Naive thymus-derived CD4-positive, alpha-beta T cell (primary cell): ENCODE measurements around the gene MSH6. TPM values are rescaled to one million over a fixed set of nuclear protein-coding genes. Genes with fewer than 3 reads are reported as not detected.

ENCODE experiments used
- ATAC-seq: fragments of 150-1000 bp; cut with Tn5 transposase; 2 replicates; pipeline ENCODE4 v1.10.0; 2021; ENCODE audit warnings: mild to moderate bottlenecking, moderate library complexity
- CTCF ChIA-PET: fragments of 350-600 bp; sonication (Branson Sonifier 250); formaldehyde crosslinking; loops from one replicate; lab custom pipeline; 2021; ENCODE audit warnings: antibody characterized with exemption; lab: Charles Lee
- POLR2A ChIA-PET: fragments of 350-600 bp; sonication (Branson Sonifier 250); formaldehyde crosslinking; loops from one replicate; lab custom pipeline; 2021; ENCODE audit warnings: antibody characterized with exemption, inconsistent platforms; lab: Charles Lee
- DNase-seq, 9 donors: peaks; one replicate each; pipeline versions ENCODE4 v3.0.0 to v3.0.0-alpha.2; 2020 to 2022; ENCODE audit warnings: mixed read lengths in 1 of 9
- H3K27ac ChIP-seq: one replicate; pipeline ENCODE4 v1.7.0; 2013; ENCODE audit warnings: mild to moderate bottlenecking, low read depth, low read length, moderate library complexity
- H3K27me3 ChIP-seq, 2 donors: one replicate each; pipeline ENCODE4 v1.7.0; 2013; ENCODE audit warnings: low read length in 2 of 2, mild to moderate bottlenecking in 2 of 2, moderate library complexity in 2 of 2; ENCODE audit not compliant: control insufficient read depth in 2 of 2, insufficient read depth in 2 of 2
- H3K36me3 ChIP-seq, 3 experiments: 1 replicate in 2 of 3; 2 replicates in 1 of 3; pipeline ENCODE4 v1.7.0; 2013; ENCODE audit warnings: low read length in 3 of 3, mild to moderate bottlenecking in 3 of 3, moderate library complexity in 1 of 3; ENCODE audit not compliant: insufficient read depth in 3 of 3, control insufficient read depth in 2 of 3
- H3K4me1 ChIP-seq, 2 donors: one replicate each; pipeline ENCODE4 v1.7.0; 2013; ENCODE audit warnings: low read length in 2 of 2, mild to moderate bottlenecking in 2 of 2, moderate library complexity in 1 of 2; ENCODE audit not compliant: control insufficient read depth in 2 of 2, insufficient read depth in 2 of 2
- H3K4me3 ChIP-seq: 2 replicates; pipeline ENCODE4 v1.7.0; 2013; ENCODE audit warnings: mild to moderate bottlenecking, low read length
- H3K9me3 ChIP-seq, 3 experiments: 1 replicate in 2 of 3; 2 replicates in 1 of 3; pipeline ENCODE4 v1.7.0; 2013; ENCODE audit warnings: low read length in 3 of 3; ENCODE audit not compliant: control insufficient read depth in 2 of 3
- H3K27ac Mint-ChIP-seq, 9 donors: one replicate each; pipeline ENCODE4 v1.8.0; 2020 to 2022; ENCODE audit warnings: mixed read lengths in 9 of 9, mild to moderate bottlenecking in 8 of 9, moderate library complexity in 5 of 9, inconsistent platforms in 2 of 9
- H3K27me3 Mint-ChIP-seq, 5 donors: one replicate each; pipeline ENCODE4 v1.8.0; 2021 to 2022; ENCODE audit warnings: mixed read lengths in 5 of 5, mild to moderate bottlenecking in 1 of 5
- H3K36me3 Mint-ChIP-seq, 5 donors: one replicate each; pipeline ENCODE4 v1.8.0; 2020 to 2022; ENCODE audit warnings: mixed read lengths in 5 of 5, mild to moderate bottlenecking in 3 of 5, inconsistent platforms in 1 of 5
- H3K4me1 Mint-ChIP-seq, 7 donors: one replicate each; pipeline ENCODE4 v1.8.0; 2020 to 2022; ENCODE audit warnings: mixed read lengths in 7 of 7, mild to moderate bottlenecking in 3 of 7, inconsistent platforms in 1 of 7
- H3K4me3 Mint-ChIP-seq, 10 donors: one replicate each; pipeline ENCODE4 v1.8.0; 2020 to 2022; ENCODE audit warnings: mild to moderate bottlenecking in 10 of 10, mixed read lengths in 10 of 10, moderate library complexity in 6 of 10, inconsistent platforms in 2 of 10
- H3K9me3 Mint-ChIP-seq, 11 donors: one replicate each; pipeline ENCODE4 v1.8.0; 2020 to 2022; ENCODE audit warnings: mixed read lengths in 11 of 11, mild to moderate bottlenecking in 4 of 11, inconsistent platforms in 1 of 11, moderate library complexity in 1 of 11
- intact Hi-C, 2 donors: fragments of 100-400 bp; cut with micrococcal nuclease; formaldehyde crosslinking; loops; one replicate each; pipeline ENCODE4 v1.15.1; 2023
- polyA plus RNA-seq, 2 donors: library from polyadenylated mRNA; unstranded; fragments of 300-500 nt; fragmentation: Illumina TruSeq; gene quantifications; one replicate each; pipeline ENCODE4 v1.2.3, GENCODE V29; 2021
- total RNA-seq, 6 experiments: library from RNA in 5 of 6; stranded (reverse) in 5 of 6; gene quantifications; 1 replicate in 5 of 6; 2 replicates in 1 of 6; pipeline ENCODE4 v1.2.3 and lab custom pipeline; 2021 to 2026

The MSH6 gene
- total and polyA plus RNA-seq, 7 experiments from 2014 or later, result 20.5 to 82.3 (median 41.6) TPM

- peaks cover 23 to 73% (median 40%) of the 10 kb centered on the region in 5 donors for H3K36me3 Mint-ChIP-seq
- peaks cover 0 to 14% (median 5%) of the 10 kb centered on the region in 7 donors for H3K4me1 Mint-ChIP-seq
- H3K9me3 Mint-ChIP-seq, result peaks cover 0 to 16% (median 2%) of the 10 kb centered on the region in 11 donors
- Histone ChIP-seq H3K4me1 (no peaks in the 10 kb centered on the region), H3K27ac (no peak overlapping the region), H3K27me3 (no peaks in the 10 kb centered on the region), H3K36me3 (peaks cover 25 to 62% (median 47%) of the 10 kb centered on the region in 3 experiments), H3K9me3 (peaks cover 0 to 5% (median 4%) of the 10 kb centered on the region in 3 experiments), H3K4me3 (no peak overlapping the region)
- H3K27ac Mint-ChIP-seq, result peak overlapping the region in 7 of 9 donors; percentile 1 to 59 (median 26)
- no peak for DNase-seq
- POLR2A ChIA-PET, result no interaction called here
- intact Hi-C loops, result no loop called here
- H3K4me3 Mint-ChIP-seq, result no peak overlapping the region
- no peaks in the 10 kb centered on the region for H3K27me3 Mint-ChIP-seq
- no peak for ATAC-seq
- CTCF ChIA-PET, result no interaction called here
Measured at GRCh38 chr2:47808614-47809013, 25.7 kb downstream of the MSH6 start.

GRCh38 chr2:47809903-47810302 lies 27.0 kb downstream of the MSH6 start:
- H3K4me3 Mint-ChIP-seq, result no peak overlapping the region
- peaks cover 22 to 54% (median 37%) of the 10 kb centered on the region in 3 experiments for H3K36me3 ChIP-seq
- no peaks in the 10 kb centered on the region for H3K9me3 ChIP-seq
- no peak overlapping the region for H3K27ac ChIP-seq
- ATAC-seq (no peak), DNase-seq (no peak)
- H3K27me3 Mint-ChIP-seq, result no peaks in the 10 kb centered on the region
- peaks cover 0 to 4% (median 0%) of the 10 kb centered on the region in 11 donors for H3K9me3 Mint-ChIP-seq
- peak overlapping the region in 3 of 9 donors; percentile 9 to 23 (median 21) for H3K27ac Mint-ChIP-seq
- peaks cover 0 to 14% (median 7%) of the 10 kb centered on the region in 7 donors for H3K4me1 Mint-ChIP-seq
- intact Hi-C loops, result no loop called here
- H3K4me3 ChIP-seq, result no peak overlapping the region
- no peaks in the 10 kb centered on the region for H3K4me1 ChIP-seq
- ChIA-PET CTCF (interaction anchor here (0.6 kb wide), 1 partner anchor 1378 kb away, joined by 3 read pairs; no protein-coding TSS in a partner anchor), POLR2A (no interaction called here)
- no peaks in the 10 kb centered on the region for H3K27me3 ChIP-seq
- H3K36me3 Mint-ChIP-seq, result peaks cover 18 to 70% (median 34%) of the 10 kb centered on the region in 5 donors

GRCh38 chr2:47810850-47811249 lies 27.9 kb downstream of the MSH6 start:
- no peaks in the 10 kb centered on the region for H3K9me3 ChIP-seq
- H3K9me3 Mint-ChIP-seq, result no peaks in the 10 kb centered on the region
- ATAC-seq, result no peak
- H3K27me3 Mint-ChIP-seq, result no peaks in the 10 kb centered on the region
- no peak overlapping the region for H3K4me3 ChIP-seq
- peaks cover 19 to 66% (median 33%) of the 10 kb centered on the region in 5 donors for H3K36me3 Mint-ChIP-seq
- DNase-seq, result no peak
- peaks cover 21 to 54% (median 36%) of the 10 kb centered on the region in 3 experiments for H3K36me3 ChIP-seq
- intact Hi-C loops, result no loop called here
- H3K27ac Mint-ChIP-seq, result peak overlapping the region; percentile 2 to 78 (median 50)
- no peaks in the 10 kb centered on the region for H3K27me3 ChIP-seq
- ChIA-PET CTCF (no interaction called here), POLR2A (no interaction called here)
- no peak overlapping the region for H3K27ac ChIP-seq
- H3K4me3 Mint-ChIP-seq, result no peak overlapping the region
- no peaks in the 10 kb centered on the region for H3K4me1 ChIP-seq
- peaks cover 0 to 14% (median 7%) of the 10 kb centered on the region in 7 donors for H3K4me1 Mint-ChIP-seq

GRCh38 chr2:47811668-47812067 lies 28.7 kb downstream of the MSH6 start:
- Mint-ChIP-seq H3K36me3 (peaks cover 15 to 63% (median 33%) of the 10 kb centered on the region in 5 donors), H3K27ac (peak overlapping the region in 8 of 9 donors; percentile 28 to 78 (median 51)), H3K4me1 (peaks cover 0 to 14% (median 7%) of the 10 kb centered on the region in 7 donors), H3K9me3 (no peaks in the 10 kb centered on the region), H3K27me3 (no peaks in the 10 kb centered on the region), H3K4me3 (no peak overlapping the region)
- ATAC-seq (no peak), DNase-seq (no peak)
- no peaks in the 10 kb centered on the region for H3K9me3 ChIP-seq
- no peak overlapping the region for H3K27ac ChIP-seq
- ChIA-PET CTCF (no interaction called here), POLR2A (no interaction called here)
- no peaks in the 10 kb centered on the region for H3K4me1 ChIP-seq
- H3K27me3 ChIP-seq, result no peaks in the 10 kb centered on the region
- intact Hi-C loops, result no loop called here
- H3K36me3 ChIP-seq, result peaks cover 17 to 55% (median 30%) of the 10 kb centered on the region in 3 experiments
- H3K4me3 ChIP-seq, result no peak overlapping the region

- CTCF ChIA-PET, result no interaction called here
- H3K27ac Mint-ChIP-seq, result peak overlapping the region in 1 of 9 donors; percentile 71
- peaks cover 0 to 14% (median 5%) of the 10 kb centered on the region in 7 donors for H3K4me1 Mint-ChIP-seq
- no peaks in the 10 kb centered on the region for H3K9me3 Mint-ChIP-seq
- H3K9me3 ChIP-seq, result no peaks in the 10 kb centered on the region
- no peaks in the 10 kb centered on the region for H3K27me3 ChIP-seq
- ATAC-seq, result no peak
- H3K4me3 Mint-ChIP-seq, result no peak overlapping the region
- no peak overlapping the region for H3K27ac ChIP-seq
- no peak for DNase-seq
- H3K4me1 ChIP-seq, result no peaks in the 10 kb centered on the region
- H3K27me3 Mint-ChIP-seq, result no peaks in the 10 kb centered on the region
- intact Hi-C loops, result no loop called here
- no peak overlapping the region for H3K4me3 ChIP-seq
- H3K36me3 Mint-ChIP-seq, result peaks cover 21 to 70% (median 40%) of the 10 kb centered on the region in 5 donors
- POLR2A ChIA-PET, result no interaction called here
- peaks cover 12 to 70% (median 36%) of the 10 kb centered on the region in 3 experiments for H3K36me3 ChIP-seq
Measured at GRCh38 chr2:47815764-47816163, 32.8 kb downstream of the MSH6 start.

- Mint-ChIP-seq H3K27me3 (no peaks in the 10 kb centered on the region), H3K36me3 (peaks cover 13 to 59% (median 32%) of the 10 kb centered on the region in 5 donors), H3K27ac (peak overlapping the region in 3 of 9 donors; percentile 41 to 45 (median 44)), H3K4me3 (no peak overlapping the region), H3K9me3 (no peaks in the 10 kb centered on the region), H3K4me1 (peaks cover 0 to 7% (median 0%) of the 10 kb centered on the region in 7 donors)
- ChIA-PET POLR2A (no interaction called here), CTCF (interaction anchor here (0.5 to 1.6 kb wide), 2 partner anchors 12 to 39 kb away, joined by 4 to 5 read pairs; no protein-coding TSS in a partner anchor)
- H3K4me3 ChIP-seq, result no peak overlapping the region
- DNase-seq (no peak), ATAC-seq (no peak)
- intact Hi-C loops, result no loop called here
- H3K4me1 ChIP-seq, result no peaks in the 10 kb centered on the region
- H3K27me3 ChIP-seq, result no peaks in the 10 kb centered on the region
- H3K9me3 ChIP-seq, result no peaks in the 10 kb centered on the region
- H3K36me3 ChIP-seq, result peaks cover 6 to 73% (median 27%) of the 10 kb centered on the region in 3 experiments
- H3K27ac ChIP-seq, result no peak overlapping the region
Measured at GRCh38 chr2:47818777-47819176, 35.8 kb downstream of the MSH6 start.

- DNase-seq (no peak), ATAC-seq (no peak)
- H3K27ac ChIP-seq, result no peak overlapping the region
- peaks cover 10 to 56% (median 26%) of the 10 kb centered on the region in 5 donors for H3K36me3 Mint-ChIP-seq
- H3K4me1 ChIP-seq, result no peaks in the 10 kb centered on the region
- no peaks in the 10 kb centered on the region for H3K27me3 Mint-ChIP-seq
- peak overlapping the region in 2 of 9 donors; percentile 28 to 38 for H3K27ac Mint-ChIP-seq
- peaks cover 0 to 8% (median 0%) of the 10 kb centered on the region in 7 donors for H3K4me1 Mint-ChIP-seq
- peaks cover 2 to 75% (median 27%) of the 10 kb centered on the region in 3 experiments for H3K36me3 ChIP-seq
- H3K27me3 ChIP-seq, result no peaks in the 10 kb centered on the region
- intact Hi-C loops, result no loop called here
- H3K4me3 ChIP-seq, result no peak overlapping the region
- CTCF ChIA-PET, result no interaction called here
- no peaks in the 10 kb centered on the region for H3K9me3 Mint-ChIP-seq
- no peak overlapping the region for H3K4me3 Mint-ChIP-seq
- POLR2A ChIA-PET, result no interaction called here
- no peaks in the 10 kb centered on the region for H3K9me3 ChIP-seq
Measured at GRCh38 chr2:47819834-47820233, 36.9 kb downstream of the MSH6 start.
